Erythroblast (primary cell): ENCODE results near the gene PCDHA6.

Experiments used
- GATA1 ChIP-seq: IDR thresholded peaks from 2 replicates; pipeline ENCODE4 v1.6.1; 2011; ENCODE audit warnings: low read depth, mild to moderate bottlenecking, control low read depth, low read length, moderate library complexity
- POLR2A ChIP-seq: IDR thresholded peaks from 2 replicates; pipeline ENCODE4 v1.6.1; 2011; ENCODE audit warnings: mild to moderate bottlenecking, low read length

GRCh38 chr5:140800816-140801493, 26.8 kb upstream of the PCDHA6 start, which contains the start of gene PCDHA3:
- TF ChIP-seq POLR2A: no peak
- TF ChIP-seq GATA1: no peak
